ENCODE results near the gene RECQL. TPM values are rescaled to one million over a fixed set of nuclear protein-coding genes. Genes with fewer than 3 reads are reported as not detected.

Gene RECQL
- total RNA-seq, 1 donor from 2014 or later: 49.1 TPM

- Histone ChIP-seq H3K79me2 (ENCODE audit: insufficient read depth, low read length) (no peaks in the 10 kb centered on the region), H3K4me2 (ENCODE audit: low read length) (peak overlapping the region; percentile 98), H3K4me3 (ENCODE audit: insufficient read depth, low read depth, low read length) (peak overlapping the region; percentile 66), H3K9me3 (ENCODE audit: insufficient read depth, low read depth, low read length) (no peaks in the 10 kb centered on the region), H3K9ac (ENCODE audit: low read length) (peak overlapping the region; percentile 63), H2AFZ (ENCODE audit: low read depth, low read length) (peak overlapping the region; percentile 89), H3K4me1 (ENCODE audit: insufficient read depth, low read length) (peaks cover 3% of the 10 kb centered on the region), H3K27ac (ENCODE audit: low read depth, low read length) (no peak overlapping the region), H4K20me1 (ENCODE audit: insufficient read depth, low read length) (no peaks in the 10 kb centered on the region), H3K27me3 (ENCODE audit: insufficient read depth, low read length) (no peaks in the 10 kb centered on the region), H3K36me3 (ENCODE audit: insufficient read depth, low read length) (no peaks in the 10 kb centered on the region)
- DNase-seq (ENCODE audit: low read depth) (peak; percentile 35), FAIRE-seq (no peak)
- Mint-ChIP-seq H3K4me3 (ENCODE audit: unreplicated experiment) (peak overlapping the region; percentile 87), H3K27me3 (ENCODE audit: low read depth, unreplicated experiment) (no peaks in the 10 kb centered on the region), H3K36me3 (ENCODE audit: low read depth, unreplicated experiment) (peaks cover 2% of the 10 kb centered on the region), H3K9me3 (ENCODE audit: unreplicated experiment) (no peaks in the 10 kb centered on the region), H3K4me1 (ENCODE audit: low read depth, unreplicated experiment) (peaks cover 21% of the 10 kb centered on the region), H3K27ac (ENCODE audit: unreplicated experiment) (no peak overlapping the region)
- TF ChIP-seq EZH2 (IDR thresholded peaks at IDR 0.05; ENCODE audit: insufficient read depth, low read length): no peak
- TF ChIP-seq CTCF (IDR thresholded peaks at IDR 0.05; ENCODE audit: insufficient read depth, low read depth, low read length): no peak
Observed at GRCh38 chr12:21527451-21528180, 26.2 kb upstream of the RECQL start.

- peak overlapping the region; percentile 66 for H3K4me3 ChIP-seq (ENCODE audit: insufficient read depth, low read depth, low read length)
- DNase-seq (ENCODE audit: low read depth): no peak
- H2AFZ ChIP-seq (ENCODE audit: low read depth, low read length): peak overlapping the region; percentile 89
- H3K9ac ChIP-seq (ENCODE audit: low read length): no peak overlapping the region
- no peaks in the 10 kb centered on the region for H3K9me3 ChIP-seq (ENCODE audit: insufficient read depth, low read depth, low read length)
- H3K27ac ChIP-seq (ENCODE audit: low read depth, low read length): no peak overlapping the region
- peak overlapping the region; percentile 98 for H3K4me2 ChIP-seq (ENCODE audit: low read length)
- peaks cover 3% of the 10 kb centered on the region for H3K4me1 ChIP-seq (ENCODE audit: insufficient read depth, low read length)
- H3K4me1 Mint-ChIP-seq (ENCODE audit: low read depth, unreplicated experiment): peaks cover 21% of the 10 kb centered on the region
- H3K36me3 ChIP-seq (ENCODE audit: insufficient read depth, low read length): no peaks in the 10 kb centered on the region
- no peaks in the 10 kb centered on the region for H3K9me3 Mint-ChIP-seq (ENCODE audit: unreplicated experiment)
- no peaks in the 10 kb centered on the region for H3K79me2 ChIP-seq (ENCODE audit: insufficient read depth, low read length)
- no peaks in the 10 kb centered on the region for H3K27me3 ChIP-seq (ENCODE audit: insufficient read depth, low read length)
- FAIRE-seq: no peak
- peaks cover 2% of the 10 kb centered on the region for H3K36me3 Mint-ChIP-seq (ENCODE audit: low read depth, unreplicated experiment)
- H4K20me1 ChIP-seq (ENCODE audit: insufficient read depth, low read length): no peaks in the 10 kb centered on the region
- H3K27me3 Mint-ChIP-seq (ENCODE audit: low read depth, unreplicated experiment): no peaks in the 10 kb centered on the region
- TF ChIP-seq CTCF (IDR thresholded peaks at IDR 0.05; ENCODE audit: insufficient read depth, low read depth, low read length) (no peak), EZH2 (IDR thresholded peaks at IDR 0.05; ENCODE audit: insufficient read depth, low read length) (no peak)
- peak overlapping the region; percentile 87 for H3K4me3 Mint-ChIP-seq (ENCODE audit: unreplicated experiment)
- H3K27ac Mint-ChIP-seq (ENCODE audit: unreplicated experiment): no peak overlapping the region
Observed at GRCh38 chr12:21526721-21527345, 25.4 kb upstream of the RECQL start.

GRCh38 chr12:21526053-21526452, 24.6 kb upstream of the RECQL start, which contains the start of gene SPX:
TSS of gene SPX (plus strand) at chr12:21526296. CDS start at chr12:21526473, 177 bp downstream.
- no peak within 1 kb of the TSS for H3K27ac ChIP-seq (ENCODE audit: low read depth, low read length)
- DNase-seq (ENCODE audit: low read depth) (no peak), FAIRE-seq (no peak)
- H3K27ac Mint-ChIP-seq (ENCODE audit: unreplicated experiment): peak within 1 kb of the TSS; percentile 50
- no peaks in the 10 kb centered on the region for H3K27me3 Mint-ChIP-seq (ENCODE audit: low read depth, unreplicated experiment)
- no peaks in the 10 kb centered on the region for H3K36me3 ChIP-seq (ENCODE audit: insufficient read depth, low read length)
- no peaks in the 10 kb centered on the region for H4K20me1 ChIP-seq (ENCODE audit: insufficient read depth, low read length)
- peak within 1 kb of the TSS; percentile 89 for H2AFZ ChIP-seq (ENCODE audit: low read depth, low read length)
- peak within 1 kb of the TSS; percentile 66 for H3K4me3 ChIP-seq (ENCODE audit: insufficient read depth, low read depth, low read length)
- TF ChIP-seq CTCF (IDR thresholded peaks at IDR 0.05; ENCODE audit: insufficient read depth, low read depth, low read length) (no peak), EZH2 (IDR thresholded peaks at IDR 0.05; ENCODE audit: insufficient read depth, low read length) (no peak)
- no peaks in the 10 kb centered on the region for H3K9me3 Mint-ChIP-seq (ENCODE audit: unreplicated experiment)
- H3K4me1 ChIP-seq (ENCODE audit: insufficient read depth, low read length): peaks cover 3% of the 10 kb centered on the region
- no peaks in the 10 kb centered on the region for H3K79me2 ChIP-seq (ENCODE audit: insufficient read depth, low read length)
- H3K36me3 Mint-ChIP-seq (ENCODE audit: low read depth, unreplicated experiment): no peaks in the 10 kb centered on the region
- peaks cover 21% of the 10 kb centered on the region for H3K4me1 Mint-ChIP-seq (ENCODE audit: low read depth, unreplicated experiment)
- no peaks in the 10 kb centered on the region for H3K9me3 ChIP-seq (ENCODE audit: insufficient read depth, low read depth, low read length)
- H3K4me3 Mint-ChIP-seq (ENCODE audit: unreplicated experiment): peak within 1 kb of the TSS; percentile 87
- H3K9ac ChIP-seq (ENCODE audit: low read length): no peak within 1 kb of the TSS
- no peaks in the 10 kb centered on the region for H3K27me3 ChIP-seq (ENCODE audit: insufficient read depth, low read length)
- peak within 1 kb of the TSS; percentile 98 for H3K4me2 ChIP-seq (ENCODE audit: low read length)

Data from astrocyte (in vitro differentiated cells and primary cell).